GM19372 (cell line): ENCODE data around the gene FAM236C.
A peak's percentile ranks its signal among the peaks of the same experiment; 100 is the strongest.
"Not testable (repeated sequence)": the region's sequence is repeated elsewhere in the genome, so short reads cannot be mapped to it uniquely, and the experiment has no call there.

Source experiments
- ATAC-seq: cut with Tn5 transposase; IDR thresholded peaks from one replicate; pipeline ENCODE4 v1.9.1; 2021; ENCODE audit warnings: mild to moderate bottlenecking, low read depth, moderate library complexity; ENCODE audit not compliant: unreplicated experiment

Gene FAM236C

DNA sequence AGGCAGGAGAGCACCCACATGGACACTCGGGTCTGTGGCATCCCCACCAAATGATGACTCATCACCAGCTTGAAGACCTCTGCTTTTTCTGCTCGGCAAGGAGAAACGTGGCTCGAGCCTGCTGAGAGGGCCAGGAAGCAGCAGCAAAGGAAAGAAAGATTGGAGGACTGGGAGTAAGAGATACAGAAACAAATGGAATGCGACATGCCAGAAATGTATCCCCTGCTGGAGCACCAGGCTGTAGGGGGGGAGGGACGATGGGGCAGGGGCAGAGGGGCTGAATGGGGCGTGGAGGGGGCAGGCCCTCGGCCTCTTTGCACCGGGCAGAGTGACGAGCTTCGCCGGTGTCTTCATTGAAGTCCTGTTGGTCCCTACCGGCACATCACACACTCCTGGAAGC lies at the start of gene FAM236C:
Gene FAM236C (plus strand): TSS at position 301 of the 400 bp plus-strand sequence. CDS start 100 bp downstream, outside the sequence.
- not testable (repeated sequence) for ATAC-seq

DNA sequence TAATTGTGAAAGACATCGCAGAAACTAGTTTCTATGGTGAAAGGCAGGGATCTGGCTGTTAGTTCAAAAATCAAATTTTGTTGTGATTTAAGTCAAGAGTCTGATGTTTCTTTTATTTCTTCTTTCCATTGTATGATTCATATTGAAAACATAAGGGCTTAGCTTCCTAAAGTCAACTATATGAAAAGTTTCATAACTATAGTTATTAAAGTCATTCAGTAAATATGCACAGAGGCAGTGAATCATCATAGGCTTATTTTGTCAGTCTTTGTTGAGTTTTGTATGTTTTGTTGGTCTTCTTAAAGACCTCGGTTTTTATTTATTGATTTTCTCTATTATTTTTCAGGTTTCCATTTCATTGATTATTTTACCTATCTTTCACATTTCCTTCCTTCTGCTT lies 29.5 kb upstream of the FAM236C start:
- ATAC-seq, result not testable (repeated sequence)

DNA sequence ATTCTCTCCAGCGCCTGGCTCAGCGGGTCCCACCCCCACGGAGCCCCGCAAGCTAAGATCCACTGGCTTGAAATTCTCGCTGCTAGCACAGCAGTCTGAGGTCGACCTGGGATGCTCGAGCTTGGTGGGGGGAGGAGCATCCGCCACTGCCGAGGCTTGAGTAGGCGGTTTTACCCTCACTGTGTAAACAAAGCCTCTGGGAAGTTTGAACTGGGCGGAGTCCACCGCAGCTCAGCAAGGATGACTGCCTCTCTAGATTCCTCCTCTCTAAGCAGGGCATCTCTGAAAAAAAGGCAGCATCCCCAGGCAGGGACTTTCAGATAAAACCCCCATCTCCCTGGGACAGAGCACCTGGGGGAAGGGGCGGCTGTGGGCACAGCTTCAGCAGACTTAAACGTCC lies 22.7 kb upstream of the FAM236C start:
- ATAC-seq, result not testable (repeated sequence)

DNA sequence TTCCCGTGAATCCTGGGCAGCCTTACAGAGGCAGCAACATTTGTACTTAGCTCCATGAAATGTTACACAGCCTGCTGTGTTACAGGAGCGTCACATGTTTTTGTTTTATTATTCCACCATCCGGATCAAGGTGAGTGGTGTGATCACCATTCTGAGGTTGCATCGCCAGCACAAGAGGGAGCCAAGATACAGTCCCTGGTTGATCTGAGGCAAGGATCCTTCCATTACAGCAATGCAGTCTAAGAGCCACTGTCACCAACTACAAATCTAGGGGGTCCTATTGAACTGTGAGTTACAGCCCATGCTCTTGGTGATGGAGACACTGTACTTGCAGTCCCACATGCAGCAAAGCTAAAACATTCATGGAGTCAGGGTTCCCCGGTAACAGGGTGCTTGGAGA lies 3.7 kb downstream of the FAM236C start:
- not testable (repeated sequence) for ATAC-seq

DNA sequence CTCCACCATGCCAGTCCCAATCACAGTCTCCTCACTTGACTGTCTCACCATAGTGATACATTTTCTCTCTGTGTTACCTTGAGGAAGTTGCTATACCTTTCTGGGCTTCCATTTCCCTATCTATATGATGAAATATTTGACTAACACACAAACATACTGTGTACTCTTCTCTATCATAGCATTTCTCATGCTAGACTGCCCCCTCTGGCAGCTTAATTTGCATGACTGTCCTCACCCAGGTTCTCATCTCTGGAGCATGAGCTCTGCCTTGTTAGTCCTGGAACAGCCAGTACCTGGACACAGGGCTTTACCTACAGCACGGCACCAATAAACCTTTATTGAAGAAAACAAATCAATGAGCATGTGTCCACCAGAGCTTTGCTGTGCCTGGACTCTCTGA lies 19.9 kb downstream of the FAM236C start:
- not testable (repeated sequence) for ATAC-seq

DNA sequence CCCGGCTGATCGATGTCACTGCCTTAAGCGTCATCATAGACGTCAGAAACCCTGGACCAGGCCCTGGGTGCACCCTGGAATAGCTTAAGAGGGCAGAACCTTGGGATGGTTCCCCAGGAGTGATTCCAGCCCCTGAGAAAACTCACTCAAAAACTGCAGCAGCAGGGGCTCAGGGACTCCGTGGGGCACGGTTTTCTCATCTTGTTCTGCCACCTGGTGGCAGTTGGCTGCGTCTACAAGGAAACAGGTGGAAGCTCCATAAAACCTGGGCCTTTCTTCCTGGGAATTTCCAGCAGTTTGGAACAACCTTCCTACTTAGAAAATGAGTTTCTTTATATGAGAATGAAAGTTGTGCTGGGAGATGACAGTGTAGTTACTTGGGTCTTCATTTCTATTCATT lies 24.0 kb downstream of the FAM236C start:
- ATAC-seq, result not testable (repeated sequence)

DNA sequence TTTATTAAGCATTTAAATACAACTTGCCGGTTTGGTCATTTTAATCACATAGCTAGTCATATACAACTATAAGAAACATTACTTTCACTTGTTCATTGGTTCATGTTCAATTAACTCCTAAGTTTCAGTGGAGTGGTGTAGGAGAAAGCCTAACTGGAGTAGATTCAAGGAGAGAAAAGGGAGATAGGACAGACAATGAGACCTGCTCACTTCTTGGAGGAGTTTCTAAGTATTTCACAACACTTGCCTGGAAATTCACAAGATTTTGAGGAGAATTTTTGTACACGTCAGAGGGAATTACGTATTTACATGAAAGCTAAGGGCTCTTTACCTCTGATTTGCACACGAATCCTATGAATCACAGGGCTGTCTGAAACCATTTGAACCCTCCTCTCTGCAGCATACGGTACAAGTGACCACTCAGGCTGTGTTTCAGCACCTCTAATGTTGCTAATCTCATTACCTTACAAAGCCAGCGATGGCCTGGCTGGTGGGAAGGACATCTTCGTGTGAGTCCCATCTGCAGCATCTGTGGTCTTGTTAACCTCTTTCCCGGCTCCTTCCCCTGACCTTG lies 24.6 kb downstream of the FAM236C start:
- not testable (repeated sequence) for ATAC-seq

DNA sequence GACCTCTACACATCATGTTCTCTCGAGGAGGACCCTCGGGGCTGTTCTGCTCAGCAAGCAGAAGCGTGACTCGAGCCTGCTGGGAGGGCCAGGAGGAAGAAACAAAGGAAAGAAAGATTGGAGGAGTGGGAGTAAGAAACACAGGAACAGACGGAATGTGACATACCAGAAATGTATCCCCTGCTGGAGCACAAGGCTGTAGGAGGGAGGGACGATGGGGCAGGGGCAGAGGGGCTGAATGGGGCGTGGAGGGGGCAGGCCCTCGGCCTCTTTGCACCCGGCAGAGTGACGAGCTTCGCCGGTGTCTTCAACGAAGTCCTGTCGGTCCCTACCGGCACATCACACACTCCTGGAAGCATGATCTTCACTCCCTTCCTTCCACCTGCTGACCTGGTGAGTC lies 25.5 kb downstream of the FAM236C start, which contains the start of gene FAM236A:
Gene FAM236A (plus strand): TSS at position 301 of the 400 bp plus-strand sequence. CDS start 57 bp downstream, at position 358.
- not testable (repeated sequence) for ATAC-seq

DNA sequence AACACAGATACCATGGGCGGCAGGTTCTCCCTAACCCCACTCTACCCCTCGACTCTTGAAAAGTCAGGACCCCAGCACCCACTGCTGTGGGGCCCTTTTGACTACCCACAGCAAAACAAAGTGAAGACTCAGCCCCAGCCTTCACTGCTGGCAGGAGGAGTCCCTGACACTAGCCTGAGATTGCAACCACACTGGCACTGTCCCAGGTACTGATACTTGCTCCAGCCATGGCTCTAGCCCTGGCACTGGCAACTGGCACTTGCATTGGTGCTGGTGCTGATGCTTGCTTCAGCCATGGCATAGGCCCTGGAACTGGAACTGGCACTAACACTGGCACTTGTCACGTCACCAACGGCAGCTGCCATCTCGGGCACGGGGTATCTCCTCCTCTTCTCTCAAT lies 29.9 kb downstream of the FAM236C start:
- not testable (repeated sequence) for ATAC-seq

DNA sequence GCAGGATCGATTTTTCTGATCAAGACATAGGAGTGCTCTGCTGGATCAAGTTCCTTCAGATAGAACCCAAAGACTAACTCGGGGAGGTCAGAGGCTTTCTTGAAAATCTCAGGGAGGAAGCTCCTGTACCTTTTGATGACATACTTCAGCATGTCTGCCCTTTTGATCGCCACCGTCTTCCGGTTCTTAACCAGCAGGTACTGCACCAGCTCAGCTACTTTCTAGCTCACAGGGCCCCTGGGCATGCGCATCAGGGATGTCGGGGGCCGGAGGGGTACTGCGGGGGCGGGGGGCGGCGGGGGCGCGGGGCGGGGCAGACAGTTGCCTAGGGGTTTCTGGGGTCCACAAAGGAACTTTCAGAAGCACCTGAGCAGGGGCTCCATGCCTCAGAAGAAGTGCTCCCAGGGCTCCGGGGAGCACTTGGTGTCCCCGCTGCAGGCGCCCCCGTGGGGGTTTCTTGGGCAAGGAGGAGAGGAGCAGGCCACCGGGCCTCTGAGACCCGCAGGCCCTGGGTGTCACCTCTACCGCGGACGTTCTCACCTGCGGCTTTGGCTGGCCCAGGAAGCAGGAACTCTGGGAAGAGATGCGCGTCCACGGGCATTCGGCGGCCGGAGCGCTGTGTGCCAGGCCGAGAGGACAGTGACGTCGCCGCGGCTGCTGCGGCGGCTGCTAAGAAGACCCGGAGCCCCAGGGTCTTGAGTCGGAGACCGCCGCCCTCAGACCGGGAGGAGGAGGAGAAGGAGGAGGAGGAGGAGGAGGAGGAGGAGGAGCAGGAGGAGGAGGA lies 30.8 kb downstream of the FAM236C start:
- peak; percentile 71 for ATAC-seq

DNA sequence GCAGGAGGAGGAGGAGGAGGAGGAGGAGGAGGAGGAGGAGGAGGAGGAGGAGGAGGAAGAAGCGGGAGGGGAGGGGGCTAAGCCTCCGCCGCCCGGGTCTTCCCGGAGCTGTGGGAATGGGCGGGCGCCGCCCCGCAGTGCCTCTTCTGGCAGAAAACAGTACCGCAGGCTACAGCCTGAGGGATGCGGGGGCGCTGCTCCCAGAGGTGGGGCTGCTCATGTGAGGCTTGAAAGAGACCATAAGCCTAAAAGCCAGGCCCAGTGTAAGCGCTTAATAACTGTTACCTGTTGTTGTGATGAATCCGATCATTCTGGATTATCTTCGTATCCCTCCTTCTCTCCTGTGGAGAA lies 31.4 kb downstream of the FAM236C start, which contains the start of gene DMRTC1:
Gene DMRTC1 (minus strand): TSS at position 19 of the 351 bp plus-strand sequence. CDS start 68,143 bp downstream, outside the sequence.
- ATAC-seq, result peak; percentile 79

DNA sequence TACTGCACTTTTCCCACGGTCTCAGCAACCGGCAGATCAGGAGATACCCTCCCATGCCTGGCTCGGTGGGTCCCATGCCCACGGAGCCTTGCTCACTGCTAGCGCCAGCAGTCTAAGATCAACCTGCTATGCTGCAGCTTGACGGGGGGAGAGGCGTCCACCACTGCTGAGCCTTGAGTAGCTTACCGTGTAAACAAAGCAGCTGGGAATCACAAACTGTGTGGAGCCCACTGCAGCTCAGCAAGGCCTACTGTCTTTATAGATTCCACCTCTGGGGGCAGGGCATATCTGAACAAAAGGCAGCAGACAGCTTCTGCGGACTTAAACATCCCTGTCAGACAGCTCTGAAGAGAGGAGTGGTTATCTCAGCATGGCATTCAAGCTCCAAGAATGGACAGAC lies 47.6 kb downstream of the FAM236C start:
- not testable (repeated sequence) for ATAC-seq
